GM10847 (cell line): ENCODE results near the gene H2AZ2.
A peak's percentile ranks its signal among the peaks of the same experiment; 100 is the strongest.

Experiments
- POLR2A ChIP-seq: IDR thresholded peaks from 2 replicates; pipeline ENCODE4 v1.6.1; 2011; ENCODE audit not compliant: insufficient read length; ENCODE audit errors: extremely low read depth

H2AZ2 gene

GRCh38 chr7:44797329-44798258 is 50.3 kb downstream of the H2AZ2 start:
- TF ChIP-seq POLR2A: no peak

- TF ChIP-seq POLR2A: peak; percentile 98
Observed at GRCh38 chr7:44796504-44797328, 51.2 kb downstream of the H2AZ2 start, which contains the start of gene PPIA. TSS of gene PPIA (plus strand) at chr7:44796681. CDS start at chr7:44796725, 44 bp downstream.

- no peak for TF ChIP-seq POLR2A
Observed at GRCh38 chr7:44796034-44796503, 51.8 kb downstream of the H2AZ2 start.

- no peak for TF ChIP-seq POLR2A
Observed at GRCh38 chr7:44794331-44794730, 53.6 kb downstream of the H2AZ2 start.

GRCh38 chr7:44793919-44794318 is 54.0 kb downstream of the H2AZ2 start:
- TF ChIP-seq POLR2A: no peak

GRCh38 chr7:44791278-44792219 is 56.3 kb downstream of the H2AZ2 start:
- TF ChIP-seq POLR2A: no peak

GRCh38 chr7:44789990-44790389 is 57.9 kb downstream of the H2AZ2 start:
- TF ChIP-seq POLR2A: no peak

GRCh38 chr7:44787762-44788161 is 60.1 kb downstream of the H2AZ2 start:
- TF ChIP-seq POLR2A: no peak

- TF ChIP-seq POLR2A: no peak
Observed at GRCh38 chr7:44787041-44787440, 60.8 kb downstream of the H2AZ2 start.

- no peak for TF ChIP-seq POLR2A
Observed at GRCh38 chr7:44784364-44784763, 63.5 kb downstream of the H2AZ2 start.

GRCh38 chr7:44783407-44783806 is 64.5 kb downstream of the H2AZ2 start:
- TF ChIP-seq POLR2A: no peak

- no peak for TF ChIP-seq POLR2A
Observed at GRCh38 chr7:44782460-44782859, 65.4 kb downstream of the H2AZ2 start.
